ENCODE data around the gene DNAJC12. TPM values are rescaled to one million over a fixed set of nuclear protein-coding genes. Genes with fewer than 3 reads are reported as not detected.

DNAJC12 gene
- polyA plus RNA-seq, 1 of the 3 experiments (the other 2 are of a cell fraction) = 7.9 TPM

DNA sequence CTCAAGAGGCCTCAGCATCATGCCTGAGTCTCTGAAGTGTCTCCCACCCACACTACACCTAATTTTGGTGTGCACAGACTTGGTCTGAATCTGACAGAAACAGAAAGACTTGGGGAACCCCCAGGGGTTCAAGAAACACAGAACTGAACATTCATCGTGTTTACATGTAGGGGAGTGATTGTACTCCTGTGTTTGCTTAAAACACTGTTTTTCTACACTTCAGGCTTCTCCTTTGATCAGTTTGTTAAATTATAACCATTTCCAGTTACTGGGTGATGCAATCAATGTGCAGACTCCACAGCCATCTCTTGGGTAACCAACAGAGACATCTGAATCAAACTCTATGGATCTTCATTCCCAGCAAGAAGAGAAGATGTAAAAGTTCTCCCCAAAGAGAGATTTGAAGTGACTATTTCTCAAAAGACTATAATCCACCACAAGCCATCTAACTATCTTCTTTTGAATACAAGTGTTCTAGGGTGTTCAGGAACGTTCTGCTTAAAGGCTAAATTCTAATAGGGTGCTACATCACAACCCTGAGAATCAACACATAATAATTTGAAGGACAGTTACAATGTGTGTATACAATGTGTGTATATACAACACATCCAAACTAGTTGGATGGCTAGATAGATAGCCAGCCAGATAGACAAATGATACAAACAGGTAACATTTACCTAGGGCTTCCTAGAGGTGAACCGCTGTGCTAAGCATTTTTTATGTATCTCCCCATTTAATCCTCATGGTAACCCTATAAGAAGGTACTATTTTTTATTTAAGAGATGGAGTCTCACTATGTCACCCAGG, 34.2 kb downstream of the DNAJC12 start:
- no peak for TF ChIP-seq TCF12 (IDR thresholded peaks at IDR 0.05)
- TF ChIP-seq RFX5 (IDR thresholded peaks at IDR 0.05; ENCODE audit: low read length) = no peak
- no peak for TF ChIP-seq FOXM1 (IDR thresholded peaks at IDR 0.05; ENCODE audit: low read depth)
- TF ChIP-seq SMC3 (IDR thresholded peaks at IDR 0.05; ENCODE audit: low read depth, low read length) = no peak
- no peak for TF ChIP-seq GATA2 (CRISPR knock-in tag; IDR thresholded peaks at IDR 0.05)
- TF ChIP-seq NRF1 (IDR thresholded peaks at IDR 0.05; ENCODE audit: low read depth, low read length) = no peak
- no peak for TF ChIP-seq EZH2phosphoT487 (IDR thresholded peaks at IDR 0.05; ENCODE audit: borderline replicate concordance, low read depth)
- no peak for TF ChIP-seq POLR2AphosphoS5 (IDR thresholded peaks at IDR 0.05; ENCODE audit: low read depth, low read length)
- TF ChIP-seq TEAD4 (IDR thresholded peaks at IDR 0.05; ENCODE audit: borderline replicate concordance, insufficient read depth) = no peak
- TF ChIP-seq, protein P1, sequence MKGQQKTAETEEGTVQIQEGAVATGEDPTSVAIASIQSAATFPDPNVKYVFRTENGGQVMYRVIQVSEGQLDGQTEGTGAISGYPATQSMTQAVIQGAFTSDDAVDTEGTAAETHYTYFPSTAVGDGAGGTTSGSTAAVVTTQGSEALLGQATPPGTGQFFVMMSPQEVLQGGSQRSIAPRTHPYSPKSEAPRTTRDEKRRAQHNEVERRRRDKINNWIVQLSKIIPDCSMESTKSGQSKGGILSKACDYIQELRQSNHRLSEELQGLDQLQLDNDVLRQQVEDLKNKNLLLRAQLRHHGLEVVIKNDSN (IDR thresholded peaks at IDR 0.05; ENCODE audit: borderline replicate concordance, low read depth) = no peak
- TF ChIP-seq, protein P2, sequence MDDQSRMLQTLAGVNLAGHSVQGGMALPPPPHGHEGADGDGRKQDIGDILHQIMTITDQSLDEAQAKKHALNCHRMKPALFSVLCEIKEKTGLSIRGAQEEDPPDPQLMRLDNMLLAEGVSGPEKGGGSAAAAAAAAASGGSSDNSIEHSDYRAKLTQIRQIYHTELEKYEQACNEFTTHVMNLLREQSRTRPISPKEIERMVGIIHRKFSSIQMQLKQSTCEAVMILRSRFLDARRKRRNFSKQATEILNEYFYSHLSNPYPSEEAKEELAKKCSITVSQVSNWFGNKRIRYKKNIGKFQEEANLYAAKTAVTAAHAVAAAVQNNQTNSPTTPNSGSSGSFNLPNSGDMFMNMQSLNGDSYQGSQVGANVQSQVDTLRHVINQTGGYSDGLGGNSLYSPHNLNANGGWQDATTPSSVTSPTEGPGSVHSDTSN (IDR thresholded peaks at IDR 0.05) = no peak
- TF ChIP-seq, protein P3, sequence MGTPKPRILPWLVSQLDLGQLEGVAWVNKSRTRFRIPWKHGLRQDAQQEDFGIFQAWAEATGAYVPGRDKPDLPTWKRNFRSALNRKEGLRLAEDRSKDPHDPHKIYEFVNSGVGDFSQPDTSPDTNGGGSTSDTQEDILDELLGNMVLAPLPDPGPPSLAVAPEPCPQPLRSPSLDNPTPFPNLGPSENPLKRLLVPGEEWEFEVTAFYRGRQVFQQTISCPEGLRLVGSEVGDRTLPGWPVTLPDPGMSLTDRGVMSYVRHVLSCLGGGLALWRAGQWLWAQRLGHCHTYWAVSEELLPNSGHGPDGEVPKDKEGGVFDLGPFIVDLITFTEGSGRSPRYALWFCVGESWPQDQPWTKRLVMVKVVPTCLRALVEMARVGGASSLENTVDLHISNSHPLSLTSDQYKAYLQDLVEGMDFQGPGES (IDR thresholded peaks at IDR 0.05; ENCODE audit: low read depth, low read length) = no peak
- no peak for TF ChIP-seq GABPA (IDR thresholded peaks at IDR 0.05; ENCODE audit: low read depth)
- no peak for TF ChIP-seq RAD21 (IDR thresholded peaks at IDR 0.05; ENCODE audit: low read length)
- TF ChIP-seq SIN3A (IDR thresholded peaks at IDR 0.05; ENCODE audit: borderline replicate concordance, low read depth, low read length) = no peak
- TF ChIP-seq CHD2 (IDR thresholded peaks at IDR 0.05; ENCODE audit: low read length, partially characterized antibody) = no peak
- TF ChIP-seq, protein P4, sequence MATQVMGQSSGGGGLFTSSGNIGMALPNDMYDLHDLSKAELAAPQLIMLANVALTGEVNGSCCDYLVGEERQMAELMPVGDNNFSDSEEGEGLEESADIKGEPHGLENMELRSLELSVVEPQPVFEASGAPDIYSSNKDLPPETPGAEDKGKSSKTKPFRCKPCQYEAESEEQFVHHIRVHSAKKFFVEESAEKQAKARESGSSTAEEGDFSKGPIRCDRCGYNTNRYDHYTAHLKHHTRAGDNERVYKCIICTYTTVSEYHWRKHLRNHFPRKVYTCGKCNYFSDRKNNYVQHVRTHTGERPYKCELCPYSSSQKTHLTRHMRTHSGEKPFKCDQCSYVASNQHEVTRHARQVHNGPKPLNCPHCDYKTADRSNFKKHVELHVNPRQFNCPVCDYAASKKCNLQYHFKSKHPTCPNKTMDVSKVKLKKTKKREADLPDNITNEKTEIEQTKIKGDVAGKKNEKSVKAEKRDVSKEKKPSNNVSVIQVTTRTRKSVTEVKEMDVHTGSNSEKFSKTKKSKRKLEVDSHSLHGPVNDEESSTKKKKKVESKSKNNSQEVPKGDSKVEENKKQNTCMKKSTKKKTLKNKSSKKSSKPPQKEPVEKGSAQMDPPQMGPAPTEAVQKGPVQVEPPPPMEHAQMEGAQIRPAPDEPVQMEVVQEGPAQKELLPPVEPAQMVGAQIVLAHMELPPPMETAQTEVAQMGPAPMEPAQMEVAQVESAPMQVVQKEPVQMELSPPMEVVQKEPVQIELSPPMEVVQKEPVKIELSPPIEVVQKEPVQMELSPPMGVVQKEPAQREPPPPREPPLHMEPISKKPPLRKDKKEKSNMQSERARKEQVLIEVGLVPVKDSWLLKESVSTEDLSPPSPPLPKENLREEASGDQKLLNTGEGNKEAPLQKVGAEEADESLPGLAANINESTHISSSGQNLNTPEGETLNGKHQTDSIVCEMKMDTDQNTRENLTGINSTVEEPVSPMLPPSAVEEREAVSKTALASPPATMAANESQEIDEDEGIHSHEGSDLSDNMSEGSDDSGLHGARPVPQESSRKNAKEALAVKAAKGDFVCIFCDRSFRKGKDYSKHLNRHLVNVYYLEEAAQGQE (IDR thresholded peaks at IDR 0.05; ENCODE audit: low read depth, low read length) = no peak
- no peak for TF ChIP-seq FOSL2 (IDR thresholded peaks at IDR 0.05; ENCODE audit: borderline replicate concordance, low read depth)
- H3K9me2 ChIP-seq = no peaks in the 10 kb centered on the region
- no peak overlapping the region for H3K4me3 ChIP-seq (ENCODE audit: low read depth in 2 of 2, low read length in 1 of 2)
- no peak overlapping the region for H3K4me2 ChIP-seq
- ChIA-PET CTCF (no interaction called here), POLR2A (no interaction called here)
- no peaks in the 10 kb centered on the region for H3K27me3 ChIP-seq (ENCODE audit: insufficient read depth)
- 74% methylated on average over 3 of the region's 3 CpGs for WGBS (ENCODE audit: low lambda C conversion rate)
- H3K9me3 ChIP-seq = no peaks in the 10 kb centered on the region
- H3K9ac ChIP-seq = no peak overlapping the region
- DNase-seq = no peak
- no peaks in the 10 kb centered on the region for H3K79me2 ChIP-seq (ENCODE audit: insufficient read depth)
- no peaks in the 10 kb centered on the region for H4K20me1 ChIP-seq (ENCODE audit: insufficient read depth)
- H3F3A ChIP-seq (replicated peaks; ENCODE audit: insufficient read depth) = no peaks in the 10 kb centered on the region
- peaks cover 0 to 2% of the 10 kb centered on the region in 2 experiments for H3K36me3 ChIP-seq (replicated peaks in 1 of 2; ENCODE audit: control insufficient read depth in 1 of 2, insufficient read depth in 2 of 2, low read length in 1 of 2)
- no peaks in the 10 kb centered on the region for H3K4me1 ChIP-seq (ENCODE audit: control insufficient read depth in 1 of 2, insufficient read depth in 2 of 2, low read depth in 1 of 2, low read length in 1 of 2)
- no peak overlapping the region for H3K27ac ChIP-seq (ENCODE audit: low read depth in 2 of 2, low read length in 1 of 2)
- no peak overlapping the region for H2AFZ ChIP-seq (ENCODE audit: low read depth)
